Subcutaneous adipose tissue (tissue), 4 donors: ENCODE results near the gene SNRPE. TPM values are rescaled to one million over a fixed set of nuclear protein-coding genes. Genes with fewer than 3 reads are reported as not detected.

Experiments used
- total RNA-seq, 4 donors: library from RNA; depleted of rRNA; stranded (reverse); fragments of >200 nt; gene quantifications; one replicate each; pipeline ENCODE4 v1.1.0, GENCODE V29; 2016
- TF ChIP-seq, protein P1 (sequence below): fragments of 450-650 bp; IDR thresholded peaks from one replicate; pipeline ENCODE4 v1.5.1; 2016; ENCODE audit warnings: low read depth, mild to moderate bottlenecking, control low read depth, antibody characterized with exemption, moderate library complexity

Gene SNRPE
- total RNA-seq, 4 donors from 2014 or later: 22.2 to 207 (median 45.7) TPM

DNA sequence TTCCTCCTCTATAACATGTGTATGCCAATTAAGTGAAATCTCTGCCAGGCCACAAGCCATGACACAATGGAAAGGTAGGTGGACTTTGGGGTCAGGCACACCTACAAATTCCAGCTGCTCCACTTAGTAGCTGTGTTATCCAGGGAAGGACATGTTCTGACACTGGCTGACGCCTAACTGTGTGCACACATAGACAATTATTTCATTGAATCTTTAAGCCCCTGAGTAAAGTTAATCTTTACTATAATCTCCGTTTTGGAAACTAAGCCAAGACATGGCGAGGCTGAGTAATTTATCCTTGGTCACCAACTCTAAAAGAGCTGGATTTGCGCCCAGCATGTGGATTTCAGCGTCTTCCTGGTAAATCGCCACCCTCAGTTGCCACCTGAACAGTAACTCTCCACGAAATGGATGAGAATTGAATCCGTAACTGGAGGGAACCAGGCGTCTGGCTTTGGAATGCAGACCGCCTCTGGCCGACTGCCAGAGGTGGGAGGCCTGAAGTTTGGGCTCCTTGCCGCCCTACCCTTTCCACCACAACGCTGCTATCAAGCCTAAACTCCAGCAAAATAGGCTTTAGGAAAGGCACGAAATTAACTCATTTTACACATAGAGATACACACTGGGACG lies 888 bp upstream of the SNRPE start:
- TF ChIP-seq, protein P1, sequence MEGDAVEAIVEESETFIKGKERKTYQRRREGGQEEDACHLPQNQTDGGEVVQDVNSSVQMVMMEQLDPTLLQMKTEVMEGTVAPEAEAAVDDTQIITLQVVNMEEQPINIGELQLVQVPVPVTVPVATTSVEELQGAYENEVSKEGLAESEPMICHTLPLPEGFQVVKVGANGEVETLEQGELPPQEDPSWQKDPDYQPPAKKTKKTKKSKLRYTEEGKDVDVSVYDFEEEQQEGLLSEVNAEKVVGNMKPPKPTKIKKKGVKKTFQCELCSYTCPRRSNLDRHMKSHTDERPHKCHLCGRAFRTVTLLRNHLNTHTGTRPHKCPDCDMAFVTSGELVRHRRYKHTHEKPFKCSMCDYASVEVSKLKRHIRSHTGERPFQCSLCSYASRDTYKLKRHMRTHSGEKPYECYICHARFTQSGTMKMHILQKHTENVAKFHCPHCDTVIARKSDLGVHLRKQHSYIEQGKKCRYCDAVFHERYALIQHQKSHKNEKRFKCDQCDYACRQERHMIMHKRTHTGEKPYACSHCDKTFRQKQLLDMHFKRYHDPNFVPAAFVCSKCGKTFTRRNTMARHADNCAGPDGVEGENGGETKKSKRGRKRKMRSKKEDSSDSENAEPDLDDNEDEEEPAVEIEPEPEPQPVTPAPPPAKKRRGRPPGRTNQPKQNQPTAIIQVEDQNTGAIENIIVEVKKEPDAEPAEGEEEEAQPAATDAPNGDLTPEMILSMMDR: no peak

DNA sequence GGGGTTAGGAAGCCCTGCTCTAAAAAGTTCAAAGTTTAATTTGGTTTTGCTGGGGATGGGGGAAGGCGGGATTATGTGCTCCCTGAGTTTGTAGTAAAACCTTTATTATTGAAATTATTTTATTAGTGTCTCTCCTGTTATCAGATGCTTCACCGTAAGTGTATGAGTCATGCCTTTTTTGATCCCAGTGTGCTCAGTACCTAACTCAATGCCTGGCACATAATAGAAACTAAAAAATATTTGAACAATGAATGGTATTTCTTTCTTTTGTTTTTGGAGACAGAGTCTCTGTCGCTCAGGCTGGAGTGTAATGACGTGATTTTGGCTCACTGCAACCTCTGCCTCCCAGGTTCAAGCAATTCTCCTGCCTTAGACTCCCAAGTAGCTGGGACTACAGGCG lies 6.4 kb downstream of the SNRPE start:
- TF ChIP-seq, protein P1: no peak

DNA sequence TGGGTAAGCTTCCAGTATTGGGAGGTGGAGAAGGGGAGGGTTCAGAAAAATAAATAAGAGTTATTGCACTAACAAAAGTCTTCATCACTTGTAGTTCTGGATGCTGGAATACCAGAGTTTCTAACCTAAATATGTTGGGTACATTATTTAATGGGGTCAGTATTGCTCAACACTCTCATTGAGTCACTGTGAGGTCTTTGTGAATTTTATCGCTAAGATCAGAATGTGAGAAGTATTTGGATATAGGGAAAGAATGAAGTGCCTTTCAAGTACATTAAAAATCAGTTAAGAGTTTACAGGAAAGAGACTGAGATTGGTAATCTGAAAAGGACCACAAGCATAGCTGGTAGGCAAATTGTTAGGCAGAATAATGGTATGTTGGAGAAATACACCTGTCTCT lies 8.8 kb downstream of the SNRPE start:
- TF ChIP-seq, protein P1: no peak

DNA sequence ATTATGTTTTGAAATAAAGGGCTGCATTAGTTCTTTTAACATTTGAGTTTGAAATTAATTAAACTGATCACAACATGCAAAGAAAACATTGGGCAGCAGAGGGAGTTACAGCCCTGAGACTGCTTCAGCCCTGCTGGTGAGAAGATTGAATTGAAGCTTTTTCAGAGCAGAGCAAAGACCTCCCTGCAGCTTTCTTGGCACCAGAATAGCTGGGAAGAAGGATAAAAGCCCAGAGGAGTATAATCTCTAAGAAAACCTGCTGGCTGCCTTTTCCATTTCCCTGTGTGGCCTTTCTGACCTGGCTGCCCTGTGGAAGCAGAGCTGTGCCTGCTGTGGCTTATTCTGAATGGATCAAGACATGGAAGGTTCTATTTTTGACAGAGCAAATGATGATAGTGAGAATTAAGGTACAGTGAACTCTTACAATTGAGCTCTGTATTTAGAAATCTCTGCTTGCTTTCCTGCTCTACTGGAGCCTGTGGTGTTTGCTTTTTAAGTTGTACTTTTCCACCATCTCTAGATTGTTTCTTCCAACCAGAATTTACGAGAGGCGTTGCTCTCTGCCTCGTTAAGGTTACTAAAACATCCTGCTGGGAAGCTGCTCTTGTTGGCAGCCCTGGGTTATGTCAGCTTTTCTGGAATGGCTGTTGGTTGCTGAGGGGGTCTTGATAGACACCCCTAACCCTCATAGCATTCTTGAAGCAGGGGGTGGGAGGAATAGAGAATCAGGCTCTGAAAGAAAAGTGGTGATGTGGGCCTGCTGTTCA lies 9.9 kb downstream of the SNRPE start:
- TF ChIP-seq, protein P1: no peak

DNA sequence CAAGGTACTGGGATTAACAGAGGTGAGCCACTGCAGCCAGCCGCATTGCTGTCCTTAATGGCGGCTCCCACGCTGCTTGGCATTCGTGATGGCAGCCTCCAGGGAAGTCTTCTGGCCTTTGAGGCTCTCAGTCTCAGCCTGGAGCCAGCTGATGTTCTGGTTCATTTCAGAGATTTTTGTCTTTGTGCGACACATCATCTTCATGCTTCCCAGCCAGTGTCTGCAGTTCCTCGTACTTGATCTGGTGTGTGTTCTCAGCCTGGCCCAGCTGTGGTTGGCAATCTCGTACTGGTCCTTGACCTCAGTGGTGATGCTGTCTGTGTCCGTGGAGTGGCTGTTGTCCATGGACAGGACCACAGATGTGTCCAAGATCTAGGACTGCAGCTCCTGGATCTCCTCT lies 11.7 kb downstream of the SNRPE start:
- TF ChIP-seq, protein P1: no peak

DNA sequence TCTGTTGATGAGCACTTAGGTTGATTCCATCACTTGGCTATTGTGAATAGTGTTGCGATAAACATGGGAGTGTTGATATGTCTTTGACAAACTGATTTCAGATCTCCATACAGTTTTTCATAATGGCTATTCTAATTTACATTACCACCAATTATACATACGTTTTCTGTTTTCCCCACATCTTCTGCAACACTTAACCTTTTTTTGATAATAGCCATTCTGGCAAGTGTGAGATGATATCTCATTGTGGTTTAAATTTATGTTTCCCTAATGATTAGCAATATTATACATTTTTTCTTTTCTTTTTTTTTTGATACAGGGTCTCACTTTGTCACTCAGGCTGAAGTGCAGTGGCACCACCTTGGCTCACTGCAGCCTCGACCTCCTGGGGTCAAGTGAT lies 17.0 kb downstream of the SNRPE start:
- TF ChIP-seq, protein P1: no peak

DNA sequence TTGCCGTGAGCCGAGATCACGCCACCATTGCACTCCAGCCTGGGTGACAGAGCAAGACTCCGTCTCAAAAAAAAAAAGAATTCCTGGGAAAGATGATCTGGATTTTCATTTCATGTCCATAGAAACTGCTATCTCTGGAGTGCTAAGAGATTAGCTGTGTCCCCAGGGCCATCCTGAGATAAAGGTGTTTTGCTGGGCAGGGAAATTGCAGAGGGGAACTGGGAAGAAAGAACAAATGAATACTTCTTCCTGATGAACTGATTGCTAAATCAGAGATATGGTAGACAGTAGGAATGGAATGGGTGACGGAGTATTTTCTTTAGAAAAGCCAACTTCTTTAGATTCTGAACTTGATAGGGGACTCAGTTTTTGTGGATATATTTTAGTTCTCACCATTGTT lies 19.2 kb downstream of the SNRPE start:
- TF ChIP-seq, protein P1: no peak
